ENCODE data around the gene PRKAA2. TPM values are rescaled to one million over a fixed set of nuclear protein-coding genes. Genes with fewer than 3 reads are reported as not detected.

PRKAA2 gene
- total and polyA plus RNA-seq, 2 of the 4 experiments (the other 2 are of a cell fraction) = 0.72 to 1.4 TPM

- H4K8ac ChIP-seq (ENCODE audit: low read depth in 2 of 2, low read length in 2 of 2) = no peak overlapping the region
- POLR2A ChIA-PET (ENCODE audit: unreplicated experiment) = no interaction called here
- H2BK5ac ChIP-seq (ENCODE audit: low read depth, low read length, poor library complexity, severe bottlenecking) = no peak overlapping the region
- H3K9ac ChIP-seq (ENCODE audit: low read depth, low read length) = no peak overlapping the region
- no peak for DNase-seq
- TF ChIP-seq MAFK (IDR thresholded peaks at IDR 0.05; ENCODE audit: low read depth, low read length) (no peak), RFX5 (IDR thresholded peaks at IDR 0.05; ENCODE audit: low read depth, low read length) (no peak), RAD21 (IDR thresholded peaks at IDR 0.05; ENCODE audit: low read length) (no peak), USF2 (IDR thresholded peaks at IDR 0.05; ENCODE audit: low read depth, low read length) (no peak), NFE2L2 (IDR thresholded peaks at IDR 0.05; ENCODE audit: low read depth, low read length) (no peak), SMC3 (IDR thresholded peaks at IDR 0.05; ENCODE audit: low read depth, low read length) (no peak), CTCF (conservative IDR thresholded peaks at IDR 0.05; ENCODE audit: low read depth, low read length) (no peak), CEBPB (IDR thresholded peaks at IDR 0.05; ENCODE audit: low read depth, low read length) (no peak), MXI1 (IDR thresholded peaks at IDR 0.05; ENCODE audit: borderline replicate concordance, low read depth, low read length) (no peak), POLR2A (IDR thresholded peaks at IDR 0.05; ENCODE audit: low read depth, low read length) (no peak), CHD1 (IDR thresholded peaks at IDR 0.05; ENCODE audit: low read depth, low read length) (no peak), ELK1 (IDR thresholded peaks at IDR 0.05; ENCODE audit: borderline replicate concordance, low read depth, low read length) (no peak), BHLHE40 (IDR thresholded peaks at IDR 0.05; ENCODE audit: low read depth, low read length) (no peak), RCOR1 (IDR thresholded peaks at IDR 0.05; ENCODE audit: insufficient replicate concordance, low read length) (no peak), MAZ (IDR thresholded peaks at IDR 0.05; ENCODE audit: borderline replicate concordance, low read depth, low read length) (no peak), FOS (IDR thresholded peaks at IDR 0.05; ENCODE audit: low read depth, low read length) (no peak)
- H3K56ac ChIP-seq (ENCODE audit: extremely low read depth, insufficient read depth, low read length) = no peak overlapping the region
- H4K20me1 ChIP-seq (ENCODE audit: insufficient read depth, low read length) = no peaks in the 10 kb centered on the region
- no peak overlapping the region for H3K27ac ChIP-seq (ENCODE audit: insufficient read depth, low read length)
- no TSS peak for BruUV-seq (replicated peaks)
- H2BK120ac ChIP-seq (ENCODE audit: low read depth, low read length) = no peak overlapping the region
- no peak overlapping the region for H4K91ac ChIP-seq (ENCODE audit: insufficient read depth, low read depth, low read length)
- H2BK15ac ChIP-seq (ENCODE audit: low read depth, low read length) = no peak overlapping the region
- H3K14ac ChIP-seq (replicated peaks; ENCODE audit: low read depth, low read length) = no peak overlapping the region; the same call in 1 of the 2 replicates
- ATAC-seq (ENCODE audit: low read depth) = no peak
- no peak overlapping the region for H3K4me3 ChIP-seq (ENCODE audit: insufficient read depth, low read depth, low read length)
- H3K4me2 ChIP-seq (ENCODE audit: low read depth, low read length) = no peak overlapping the region
- intact Hi-C loops (cut with micrococcal nuclease) = no loop called here
- no peaks in the 10 kb centered on the region for H3K27me3 ChIP-seq (ENCODE audit: control insufficient read depth, insufficient read depth, low read length)
- dilution Hi-C loops (cut with HindIII; ENCODE audit: low sequenced_read_pairs, unreplicated experiment) = no loop called here
- no peak overlapping the region for H2BK20ac ChIP-seq (ENCODE audit: low read depth, low read length)
- H2AK5ac ChIP-seq (ENCODE audit: low read depth, low read length) = no peak overlapping the region
- H2AK9ac ChIP-seq (replicated peaks; ENCODE audit: low read depth, low read length, poor library complexity) = no peak overlapping the region
- H2AFZ ChIP-seq (replicated peaks; ENCODE audit: low read length, poor library complexity) = no peak overlapping the region
- no peak overlapping the region for H3K18ac ChIP-seq (ENCODE audit: low read depth, low read length)
- no peak overlapping the region for H3K23ac ChIP-seq (ENCODE audit: low read depth, low read length)
- peaks cover 4% of the 10 kb centered on the region for H3K4me1 ChIP-seq (ENCODE audit: control insufficient read depth, insufficient read depth, low read length)
- H3K36me3 ChIP-seq (ENCODE audit: control insufficient read depth, insufficient read depth, low read length) = no peaks in the 10 kb centered on the region
- no peaks in the 10 kb centered on the region for H3K79me1 ChIP-seq (ENCODE audit: low read depth in 1 of 2, low read length in 2 of 2)
- H3K4ac ChIP-seq (ENCODE audit: low read depth, low read length) = no peak overlapping the region
- CTCF ChIA-PET = no interaction called here
- H3K9me3 ChIP-seq (ENCODE audit: control insufficient read depth, insufficient read depth, low read length) = no peaks in the 10 kb centered on the region
- in situ Hi-C loops (cut with MboI; ENCODE audit: low sequenced_read_pairs) = no loop called here
- no peak overlapping the region for H4K5ac ChIP-seq (ENCODE audit: low read depth, low read length)
- H3K9me1 ChIP-seq (ENCODE audit: insufficient read depth, low read length) = no peaks in the 10 kb centered on the region; the same call in 1 of the 2 replicates
Measured at GRCh38 chr1:56683569-56683968, 38.5 kb downstream of the PRKAA2 start.

All from IMR-90 (cell line).